HG03521 (cell line): ENCODE results near the gene DMRTC2.
"Not testable (repeated sequence)": the region's sequence is repeated elsewhere in the genome, so short reads cannot be mapped to it uniquely, and the experiment has no call there.

Experiments
- ATAC-seq: cut with Tn5 transposase; IDR thresholded peaks from one replicate; pipeline ENCODE4 v1.9.1; 2021; ENCODE audit warnings: mild to moderate bottlenecking, moderate library complexity; ENCODE audit not compliant: unreplicated experiment

DMRTC2 gene

DNA sequence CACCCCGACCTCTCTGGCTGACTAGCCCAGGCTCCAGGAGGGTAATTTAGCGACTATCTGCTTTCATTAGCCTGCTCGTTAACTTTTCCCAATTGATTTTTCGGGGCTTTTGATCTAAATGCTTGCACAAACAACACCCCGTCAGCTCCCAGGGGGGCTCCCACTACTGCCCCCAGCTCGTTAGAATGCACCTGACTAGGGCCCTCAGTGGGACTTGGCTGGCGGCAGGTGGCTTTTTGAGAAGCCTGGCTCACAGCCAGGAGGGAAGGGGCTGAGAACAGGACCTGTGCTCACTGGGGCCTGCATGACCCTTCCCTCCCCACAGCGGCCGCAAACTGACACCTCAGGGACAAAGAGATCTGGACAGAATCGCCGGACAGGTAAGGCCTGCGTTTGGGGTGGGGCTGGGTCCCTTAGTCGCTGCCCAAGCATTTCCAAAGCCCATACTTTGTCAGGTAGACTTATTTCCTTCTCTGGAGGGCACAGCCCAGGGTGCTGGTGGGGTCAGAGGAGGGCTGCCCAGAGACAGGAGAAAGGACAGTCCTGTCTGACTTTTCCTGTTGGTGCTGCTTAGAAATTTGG, 24.6 kb downstream of the DMRTC2 start:
- ATAC-seq = no peak

GRCh38 chr19:41870401-41870873, 25.6 kb downstream of the DMRTC2 start:
- no peak for ATAC-seq

DNA sequence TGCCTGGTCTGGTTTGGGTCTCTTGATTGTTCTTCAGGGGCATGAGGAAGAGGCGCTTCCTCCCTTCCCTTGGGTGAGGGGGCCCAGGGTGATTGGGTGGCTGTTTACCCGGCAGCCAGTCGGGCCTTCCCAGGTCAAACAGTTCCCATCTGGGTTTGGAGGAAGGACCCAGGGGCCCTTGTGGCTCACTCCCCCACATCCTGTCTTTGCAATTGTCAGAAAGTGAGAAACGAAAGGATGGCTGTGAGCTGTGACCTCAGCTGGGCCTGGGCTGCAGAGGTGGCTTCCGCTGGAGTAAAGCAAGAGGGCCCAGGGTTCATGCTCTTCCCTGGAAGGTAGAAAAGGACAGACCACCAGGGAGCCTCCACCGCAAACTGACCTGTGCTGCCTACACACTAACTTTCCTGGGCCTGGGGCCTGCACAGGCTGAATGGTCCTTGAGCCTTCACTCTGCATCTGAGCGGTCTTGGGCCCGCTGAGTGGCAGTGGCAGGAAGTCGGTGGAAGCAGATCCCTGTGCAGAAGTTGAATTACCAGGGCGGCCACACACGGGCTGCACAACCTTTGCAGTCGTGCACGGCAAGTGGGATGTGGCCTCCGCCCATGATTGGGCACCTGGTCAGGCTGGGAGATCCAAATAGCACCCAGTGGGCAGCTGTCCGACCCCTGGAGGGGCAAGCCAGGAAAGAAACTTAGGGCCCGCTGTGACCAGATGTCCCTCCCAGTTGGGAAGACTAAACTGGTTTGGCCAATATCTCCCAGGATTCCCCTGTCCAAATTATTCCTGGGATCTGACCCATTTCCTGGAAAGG, 26.9 kb downstream of the DMRTC2 start:
- no peak for ATAC-seq

DNA sequence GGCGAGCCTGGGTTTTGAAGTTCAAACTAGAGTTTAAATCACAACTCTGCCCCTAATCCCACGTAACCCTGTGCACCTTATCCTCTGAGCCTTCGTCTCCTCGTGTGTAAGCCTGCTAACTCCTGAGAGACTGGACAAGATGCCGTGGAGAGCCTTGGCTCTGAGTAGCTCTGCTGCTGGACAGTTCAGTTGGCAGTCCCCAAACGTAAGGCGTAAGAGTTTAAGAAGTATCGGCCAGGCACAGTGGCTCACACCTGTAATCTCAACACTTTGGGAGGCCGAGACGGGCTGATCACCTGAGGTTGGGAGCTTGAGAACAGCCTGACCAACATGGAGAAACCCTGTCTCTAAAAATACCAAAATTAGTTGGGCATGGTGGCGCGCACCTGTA, 27.5 kb downstream of the DMRTC2 start:
- ATAC-seq = no peak

- no peak for ATAC-seq
Measured at GRCh38 chr19:41872775-41873647, 28.2 kb downstream of the DMRTC2 start.

DNA sequence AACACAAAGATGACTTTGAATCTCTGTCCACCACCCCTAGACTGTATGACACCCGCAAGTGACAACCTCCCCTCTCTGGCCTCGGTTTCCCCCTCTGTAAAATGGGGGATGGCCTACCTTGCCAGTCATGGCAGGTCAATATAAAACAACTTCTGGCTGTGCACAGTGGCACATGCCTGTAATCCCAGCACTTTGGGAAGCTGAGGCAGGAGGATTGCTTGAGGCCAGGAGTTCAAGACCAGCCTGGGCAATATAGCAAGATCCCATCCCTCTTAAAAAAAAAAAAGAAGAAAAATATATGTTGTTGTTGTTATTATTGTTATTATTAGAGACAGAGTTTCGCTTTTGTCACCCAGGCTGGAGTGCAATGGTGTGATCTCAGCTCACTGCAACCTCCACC, 31.1 kb downstream of the DMRTC2 start:
- not testable (repeated sequence) for ATAC-seq

DNA sequence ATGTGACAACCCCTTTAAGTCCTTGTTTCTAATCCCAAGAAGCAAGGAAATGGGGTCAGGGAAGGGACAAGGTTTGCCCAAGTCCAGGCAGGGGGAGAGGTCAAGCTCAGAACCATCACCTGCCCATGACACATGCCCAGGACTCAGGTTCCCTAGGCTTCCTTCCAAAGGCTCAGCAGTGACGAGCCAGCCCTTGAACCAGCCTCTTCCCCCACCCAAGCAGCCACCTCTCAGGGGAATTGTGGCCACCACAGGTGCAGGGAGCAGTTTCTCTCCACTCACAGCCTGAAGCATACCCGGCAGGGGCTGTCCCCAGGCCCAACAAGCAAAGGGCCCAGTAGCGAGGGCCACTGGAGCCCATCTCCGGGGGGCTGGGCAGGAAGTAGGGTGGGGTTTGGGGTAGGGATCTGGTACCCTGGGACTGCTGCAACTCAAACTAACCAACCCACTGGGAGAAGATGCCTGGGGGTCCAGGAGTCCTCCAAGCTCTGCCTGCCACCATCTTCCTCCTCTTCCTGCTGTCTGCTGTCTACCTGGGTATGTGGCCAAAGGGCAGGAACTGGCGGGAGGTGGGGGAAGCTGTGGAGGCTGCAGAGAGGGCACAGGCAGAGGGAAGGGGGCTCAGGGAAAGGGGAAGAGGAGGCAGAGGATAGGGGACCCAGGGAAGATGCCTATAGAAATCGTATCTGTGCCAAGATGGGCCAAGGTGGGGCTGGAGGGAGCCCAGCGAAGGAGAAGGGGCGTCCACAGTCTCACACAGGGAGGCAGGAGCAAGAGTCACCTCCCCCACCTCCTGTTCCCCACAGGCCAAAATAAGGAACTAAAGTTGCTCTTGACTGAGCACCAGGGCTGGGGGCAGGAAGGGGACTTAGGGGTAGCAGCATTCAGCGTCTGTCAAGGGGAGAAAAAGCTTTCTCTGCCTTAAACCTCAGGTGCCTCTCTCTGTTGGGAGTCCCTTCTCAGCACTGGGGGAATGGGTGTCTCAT, 32.3 kb downstream of the DMRTC2 start, which contains the start of gene CD79A:
Gene CD79A, plus strand, starts transcription at position 433 of the 986 bp plus-strand sequence. Its CDS starts 26 bp downstream, at position 459.
- peak; percentile 63 for ATAC-seq

DNA sequence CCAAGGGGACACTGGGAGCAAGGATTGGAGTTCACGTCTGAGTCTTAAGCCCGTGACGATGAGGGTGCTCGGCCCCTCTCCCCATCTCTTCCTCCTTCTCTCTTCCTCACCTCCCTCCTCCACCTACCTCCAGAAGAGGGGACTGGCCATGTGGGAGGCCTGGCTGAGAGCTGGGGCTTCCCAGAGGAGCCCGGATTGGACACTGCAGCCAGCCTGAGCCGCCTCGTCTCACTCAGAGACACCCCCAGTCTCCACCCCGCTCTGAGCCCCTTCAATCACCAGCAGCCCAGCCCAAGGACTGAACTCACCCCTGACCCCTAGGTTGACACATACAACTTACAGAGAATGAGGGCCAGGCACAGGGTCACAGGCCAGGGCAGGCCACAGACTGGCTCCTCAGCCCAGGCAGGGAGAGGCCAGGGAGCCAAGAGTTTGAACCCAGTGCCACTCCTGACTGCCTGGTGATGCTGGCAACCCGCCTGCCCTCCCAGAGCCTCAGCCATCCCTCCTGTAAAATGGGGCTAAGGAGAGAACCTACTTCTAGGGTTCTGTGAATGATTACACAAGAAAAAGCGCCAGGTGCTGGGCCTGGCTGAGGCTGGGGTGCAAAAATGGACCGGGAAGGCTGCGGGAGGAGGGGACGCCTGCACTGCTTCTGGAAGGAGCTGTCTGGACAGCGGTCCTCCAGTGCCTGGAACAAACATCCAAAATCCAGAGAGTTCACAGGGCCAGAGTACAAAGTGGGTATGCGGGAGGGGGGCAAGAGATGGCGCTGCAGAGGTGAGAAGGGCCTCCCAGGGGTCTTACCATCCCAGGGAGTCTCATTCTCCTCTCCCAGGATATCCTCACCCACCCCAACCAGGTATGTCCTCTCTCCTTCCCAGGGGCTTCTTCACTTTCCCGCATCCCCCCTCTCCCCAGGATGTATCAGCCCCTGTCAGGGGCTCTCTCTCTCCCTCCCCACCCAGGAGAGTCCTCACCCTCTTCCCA, 33.4 kb downstream of the DMRTC2 start:
- no peak for ATAC-seq

DNA sequence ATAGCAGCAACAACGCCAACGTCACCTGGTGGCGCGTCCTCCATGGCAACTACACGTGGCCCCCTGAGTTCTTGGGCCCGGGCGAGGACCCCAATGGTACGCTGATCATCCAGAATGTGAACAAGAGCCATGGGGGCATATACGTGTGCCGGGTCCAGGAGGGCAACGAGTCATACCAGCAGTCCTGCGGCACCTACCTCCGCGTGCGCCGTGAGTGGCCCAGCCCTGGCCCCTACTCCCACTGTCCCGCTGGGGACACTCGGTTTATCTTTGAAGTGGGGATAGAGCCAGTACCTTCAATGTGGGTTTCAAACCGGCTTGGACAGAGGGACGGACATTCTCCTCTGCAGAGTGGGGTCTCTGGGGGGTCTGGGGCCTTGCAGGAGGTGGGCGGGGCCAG, 34.2 kb downstream of the DMRTC2 start:
- no peak for ATAC-seq

DNA sequence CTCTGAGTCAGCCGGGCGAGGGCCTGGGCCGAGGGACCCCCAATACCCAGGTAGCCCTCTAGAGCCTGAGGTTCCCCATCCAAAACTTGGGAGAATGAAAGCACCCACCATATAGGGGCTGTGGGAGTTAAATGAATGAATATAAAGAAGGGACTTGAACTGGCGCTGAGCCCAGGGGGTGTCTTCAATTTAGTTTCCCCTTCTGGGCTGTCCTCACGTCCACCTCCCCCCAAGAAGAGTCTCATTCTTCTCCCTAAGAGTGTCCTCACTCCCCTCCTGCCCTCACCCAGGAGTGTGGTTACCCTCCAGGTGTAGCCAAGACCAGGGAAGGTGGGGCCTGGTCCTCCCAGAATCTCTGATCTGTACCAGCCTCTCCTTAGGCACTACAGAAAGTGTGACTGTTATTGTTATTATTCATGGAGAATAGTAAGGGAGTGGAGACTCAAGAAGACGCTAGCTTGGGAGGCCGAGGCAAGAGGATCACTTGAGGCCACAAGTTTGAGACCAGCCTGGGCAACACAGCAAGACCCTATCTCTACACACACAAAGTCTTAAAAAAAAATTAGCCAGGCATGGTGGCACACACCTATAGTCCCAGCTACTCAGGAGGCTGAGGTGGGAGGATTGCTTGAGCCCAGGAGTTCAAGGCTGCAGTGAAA, 35.0 kb downstream of the DMRTC2 start:
- ATAC-seq = no peak

DNA sequence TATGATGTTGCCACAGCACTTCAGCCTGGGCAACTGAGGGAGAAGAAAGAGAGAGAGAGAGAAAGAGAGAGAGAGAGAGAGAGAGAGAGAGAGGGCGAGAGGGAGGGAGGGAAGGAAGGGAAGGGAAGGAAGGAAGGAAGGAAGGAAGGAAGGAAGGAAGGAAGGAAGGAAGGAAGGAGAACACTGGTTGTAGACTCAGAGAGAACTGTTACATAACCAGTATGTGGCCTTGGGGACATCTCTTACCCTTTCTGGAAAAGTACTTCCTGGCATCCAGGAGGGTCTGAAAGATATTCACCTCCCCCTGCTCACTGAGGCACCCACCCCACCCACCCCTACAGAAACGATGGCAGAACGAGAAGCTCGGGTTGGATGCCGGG, 35.5 kb downstream of the DMRTC2 start:
- no peak for ATAC-seq

DNA sequence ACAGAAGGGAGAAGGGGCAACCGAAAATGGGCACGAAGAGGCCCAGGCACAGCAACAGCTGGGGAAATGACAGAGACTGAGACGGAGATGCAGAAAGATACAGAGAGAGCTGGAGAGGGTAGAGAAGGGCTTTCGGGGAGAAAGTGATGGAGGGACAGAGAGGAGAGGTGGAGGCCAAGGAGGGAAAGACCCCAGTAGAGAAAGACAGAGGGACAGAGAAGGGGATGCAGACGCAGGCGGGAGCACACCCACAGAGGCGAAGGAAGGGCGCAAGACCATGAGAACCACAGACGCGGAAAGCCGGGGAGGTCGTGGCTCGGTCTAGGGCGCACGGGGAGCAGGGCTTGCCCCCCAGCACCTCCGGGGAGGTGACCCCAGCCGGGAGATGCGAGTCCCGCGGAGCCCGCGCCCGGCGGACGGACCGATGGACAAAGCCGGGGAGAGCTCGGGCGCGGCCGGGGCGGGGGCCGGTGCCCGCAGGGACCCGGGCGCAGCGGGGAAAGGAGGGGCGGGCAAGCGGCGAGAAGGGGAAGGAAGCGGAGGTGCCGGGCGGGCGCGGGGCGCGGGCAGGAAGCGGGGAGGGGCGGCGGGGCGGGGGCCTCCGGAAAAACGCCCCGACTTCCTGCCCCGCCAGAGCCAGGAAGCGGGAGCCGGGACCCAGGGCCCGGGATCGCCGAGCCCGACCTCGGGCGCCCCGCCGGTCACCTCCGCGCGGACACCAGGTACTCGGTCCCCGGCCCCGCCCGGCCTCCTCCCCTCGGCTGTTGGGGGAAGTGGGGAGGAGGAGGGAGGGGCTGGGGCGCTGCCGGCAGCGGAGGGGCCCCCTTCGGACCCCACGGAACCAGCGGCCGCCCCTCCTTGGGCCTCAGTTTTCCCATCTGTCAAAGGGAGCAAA, 38.0 kb downstream of the DMRTC2 start, which contains the start of gene ARHGEF1:
Gene ARHGEF1, plus strand, starts transcription at position 617 of the 895 bp plus-strand sequence. CDS start 4,899 bp downstream, outside the sequence.
- no peak for ATAC-seq

DNA sequence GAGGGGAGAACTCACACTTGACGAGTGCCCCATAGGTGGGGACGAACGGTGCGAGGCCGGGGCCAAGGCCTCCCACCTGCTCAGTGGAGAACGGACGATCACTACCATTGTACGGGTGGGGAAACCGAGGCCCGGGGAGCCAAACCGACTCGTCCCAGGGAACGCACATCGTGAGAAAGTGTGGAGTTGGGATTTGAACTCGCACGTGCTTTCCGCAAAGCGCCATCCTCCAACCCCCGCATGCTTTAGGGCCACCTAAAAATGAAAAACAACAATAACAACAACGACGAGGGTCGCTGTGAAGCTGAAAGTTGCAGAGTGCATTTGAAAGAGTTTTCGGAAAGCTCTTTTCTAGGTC, 38.6 kb downstream of the DMRTC2 start:
- ATAC-seq = no peak

DNA sequence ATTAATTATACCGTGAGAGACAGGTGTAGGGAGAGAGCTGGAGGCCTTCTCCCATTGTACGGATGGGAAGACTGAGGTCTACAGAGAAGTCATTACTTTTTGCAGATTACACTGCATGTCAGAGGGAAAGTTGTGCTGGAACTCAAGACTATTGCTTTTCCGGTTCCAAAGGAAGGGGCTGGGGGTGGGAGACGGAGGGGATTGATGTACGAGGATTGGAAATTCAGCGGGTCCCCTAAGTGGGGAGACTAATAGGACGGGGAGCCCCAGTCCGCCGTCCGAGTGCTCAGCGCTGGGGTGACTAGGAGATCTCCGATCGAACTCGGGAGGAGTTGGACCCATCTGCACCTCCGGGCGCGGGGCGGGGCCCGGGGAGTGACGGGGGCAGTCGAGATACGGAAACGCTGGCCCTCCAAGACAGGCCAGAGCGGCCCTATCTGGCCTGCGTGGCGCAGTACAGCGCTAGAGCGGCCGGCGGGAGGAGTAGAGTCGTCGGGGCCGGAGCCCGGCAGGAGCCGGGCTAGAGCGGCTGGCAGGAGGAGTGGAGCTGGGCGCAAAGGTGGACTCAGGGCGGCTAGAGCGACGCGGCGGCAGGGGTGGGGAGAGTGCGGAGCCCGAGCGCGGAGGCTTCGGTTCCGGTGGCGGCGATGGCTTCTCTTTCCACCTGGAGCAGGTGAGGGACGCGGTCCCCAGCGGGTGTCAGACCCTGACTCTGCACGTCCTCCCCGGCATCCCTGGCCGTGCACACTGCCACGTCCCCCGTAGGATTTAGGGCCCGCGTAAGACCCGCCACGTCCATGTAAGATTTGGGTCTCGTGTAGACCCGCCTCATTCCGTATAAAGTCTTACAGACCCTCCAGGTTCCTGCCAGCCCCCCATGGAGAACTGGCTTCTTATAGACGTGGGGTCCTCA, 39.2 kb downstream of the DMRTC2 start:
- peak; percentile 68 for ATAC-seq

DNA sequence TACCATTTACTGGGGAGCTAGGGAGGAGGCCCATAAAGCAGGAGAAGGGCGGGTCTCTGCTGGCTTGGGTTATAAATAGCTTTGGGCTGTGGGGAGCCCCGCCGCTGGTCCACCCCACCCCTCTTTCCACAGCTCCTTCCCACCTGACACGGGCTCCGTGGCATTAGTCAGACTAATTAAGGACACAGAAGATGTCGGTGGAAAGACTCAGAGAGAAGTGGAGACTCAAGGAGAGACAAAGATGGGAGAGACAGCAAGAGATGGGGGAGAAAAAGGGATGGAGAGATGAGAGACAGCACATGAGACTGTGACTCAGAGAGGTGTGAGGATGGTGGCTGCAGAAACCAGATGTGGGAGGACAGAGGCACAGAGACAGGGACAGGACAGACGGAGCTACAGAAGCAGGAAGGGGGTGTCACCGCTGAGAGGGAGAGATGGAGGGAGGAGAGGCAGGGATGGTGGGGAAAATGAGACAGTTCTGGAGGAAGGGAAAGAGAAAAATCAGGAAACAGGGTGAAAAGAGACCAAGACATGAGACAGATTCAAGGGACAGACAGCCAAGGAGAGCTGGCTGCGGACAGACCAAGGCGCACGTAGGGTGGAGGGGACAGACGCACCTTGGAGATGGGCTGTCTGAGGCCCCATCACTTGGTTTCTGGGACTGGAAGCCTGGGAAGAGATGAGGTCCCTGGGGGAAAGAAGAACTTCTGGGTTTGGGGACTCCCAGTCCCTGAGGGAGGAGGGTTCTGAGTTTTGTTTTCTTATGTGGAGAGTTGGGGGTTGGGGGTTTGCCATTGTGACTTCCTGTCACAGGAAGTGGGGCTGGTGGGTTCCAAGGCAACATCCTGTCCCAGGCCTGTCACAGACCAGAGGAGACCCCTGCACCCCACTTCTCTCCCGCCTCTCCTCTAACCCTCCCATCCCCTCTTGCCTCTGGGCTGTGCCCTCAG, 42.2 kb downstream of the DMRTC2 start:
- no peak for ATAC-seq
